Astrocyte of the cerebellum (primary cell): ENCODE data around the gene ZMYND12.

ENCODE experiments used
- DNase-seq: peaks from one replicate; pipeline ENCODE4 v3.0.0-alpha.2; 2011; ENCODE audit warnings: low read depth
- H3K4me3 ChIP-seq: 2 replicates; pipeline ENCODE4 v1.5.1; 2011; ENCODE audit warnings: mild to moderate bottlenecking, low read depth, low read length, moderate library complexity
- CTCF ChIP-seq: IDR thresholded peaks from 2 replicates; pipeline ENCODE4 v1.5.1; 2012; ENCODE audit warnings: low read length, low read depth, moderate library complexity, mild to moderate bottlenecking; ENCODE audit errors: missing control alignments
- in situ Hi-C: cut with HindIII; loops from 2 replicates; pipeline ENCODE4 v1.10.0; 2017; ENCODE audit warnings: low sequenced_read_pairs

ZMYND12 gene

GRCh38 chr1:42431514-42431913, 24.3 kb downstream of the ZMYND12 start:
- DNase-seq = no peak
- H3K4me3 ChIP-seq = no peak overlapping the region
- in situ Hi-C loops = no loop called here
- no peak for TF ChIP-seq CTCF

GRCh38 chr1:42430286-42431135, 25.3 kb downstream of the ZMYND12 start:
- TF ChIP-seq CTCF = no peak
- in situ Hi-C loops = no loop called here
- DNase-seq = no peak
- H3K4me3 ChIP-seq = no peak overlapping the region

- DNase-seq = no peak
- in situ Hi-C loops = no loop called here
- TF ChIP-seq CTCF = no peak
- no peak overlapping the region for H3K4me3 ChIP-seq
These were observed 26.2 kb downstream of the ZMYND12 start for GRCh38 chr1:42429603-42430002.

- TF ChIP-seq CTCF = no peak
- no peak for DNase-seq
- H3K4me3 ChIP-seq = no peak overlapping the region
- in situ Hi-C loops = no loop called here
These were observed 28.6 kb downstream of the ZMYND12 start for GRCh38 chr1:42427240-42427639.

GRCh38 chr1:42424201-42424600, 31.6 kb downstream of the ZMYND12 start:
- in situ Hi-C loops = no loop called here
- no peak for DNase-seq
- no peak overlapping the region for H3K4me3 ChIP-seq
- TF ChIP-seq CTCF = no peak

- in situ Hi-C loops = no loop called here
- no peak for TF ChIP-seq CTCF
These were observed 32.1 kb downstream of the ZMYND12 start for GRCh38 chr1:42423681-42424080.

GRCh38 chr1:42422737-42423136, 33.1 kb downstream of the ZMYND12 start:
- TF ChIP-seq CTCF = no peak
- in situ Hi-C loops = no loop called here

More at GRCh38 chr1:42423681-42424080, 32.1 kb downstream of the ZMYND12 start:
- no peak overlapping the region for H3K4me3 ChIP-seq
- DNase-seq = no peak

More at GRCh38 chr1:42422737-42423136, 33.1 kb downstream of the ZMYND12 start:
- DNase-seq = no peak
- H3K4me3 ChIP-seq = no peak overlapping the region
